K562 (cell line): ENCODE data around the gene EVPL. TPM values are rescaled to one million over a fixed set of nuclear protein-coding genes. Genes with fewer than 3 reads are reported as not detected.

Source experiments
- CBX1 ChIP-seq: sonication (generic); IDR thresholded peaks from 2 replicates; pipeline ENCODE4 v1.6.1; 2016; ENCODE audit warnings: antibody characterized with exemption, low read depth, mild to moderate bottlenecking
- DACH1 ChIP-seq: fragments of 450-650 bp; IDR thresholded peaks from 2 replicates; pipeline ENCODE4 v1.6.1; 2018; ENCODE audit not compliant: partially characterized antibody
- DIDO1 ChIP-seq: fragments of 450-650 bp; IDR thresholded peaks from 2 replicates; pipeline ENCODE4 v1.6.1; 2016; ENCODE audit warnings: low read depth, missing biosample characterization, missing genetic modification characterization
- E2F5 ChIP-seq: sonication (generic); formaldehyde crosslinking; IDR thresholded peaks from 2 replicates; pipeline ENCODE4 v1.8.0; 2022; ENCODE audit warnings: mild to moderate bottlenecking, missing genetic modification reagents
- ETV5 ChIP-seq: sonication (generic); formaldehyde crosslinking; IDR thresholded peaks from 2 replicates; pipeline ENCODE4 v1.4.0; 2020; ENCODE audit warnings: low read depth, mild to moderate bottlenecking, missing genetic modification reagents
- EZH2 ChIP-seq: IDR thresholded peaks from 2 replicates; pipeline ENCODE4 v1.6.1; 2012; ENCODE audit warnings: low read depth, mild to moderate bottlenecking, inconsistent platforms, low read length, borderline replicate concordance
- GABPB1 ChIP-seq: sonication (generic); formaldehyde crosslinking; IDR thresholded peaks from 2 replicates; pipeline ENCODE4 v1.8.0; 2022; ENCODE audit warnings: mild to moderate bottlenecking, missing genetic modification reagents
- JUN ChIP-seq, 2 experiments: sonication (generic) in 1 of 2; formaldehyde crosslinking in 1 of 2; IDR thresholded peaks; 2 replicates each; pipeline versions ENCODE4 v1.6.1 to v1.8.0; 2012 to 2022; ENCODE audit warnings: borderline replicate concordance in 2 of 2, mild to moderate bottlenecking in 2 of 2, improper control_type of control experiment in 1 of 2, low read depth in 1 of 2, low read length in 1 of 2, missing genetic modification reagents in 1 of 2
- KDM1A ChIP-seq, 2 experiments: fragments of 450-650 bp; IDR thresholded peaks; 2 replicates each; pipeline ENCODE4 v1.6.1; 2016; ENCODE audit warnings: mild to moderate bottlenecking in 2 of 2
- KDM4B ChIP-seq, 2 experiments: fragments of 450-650 bp in 1 of 2; sonication (generic) in 1 of 2; IDR thresholded peaks; 2 replicates each; pipeline ENCODE4 v1.6.1; 2016 to 2017; ENCODE audit warnings: borderline replicate concordance in 2 of 2, antibody characterized with exemption in 1 of 2, low read depth in 1 of 2, mild to moderate bottlenecking in 1 of 2
- MAX ChIP-seq: sonication (generic); formaldehyde crosslinking; IDR thresholded peaks from 2 replicates; pipeline ENCODE4 v1.9.0; 2022; ENCODE audit warnings: mild to moderate bottlenecking, missing genetic modification reagents
- MEF2D ChIP-seq: conservative IDR thresholded peaks from 2 replicates; pipeline ENCODE4 v1.6.1; 2016; ENCODE audit warnings: low read depth, missing genetic modification characterization, missing compliant biosample characterization
- PBX2 ChIP-seq, 2 experiments: IDR thresholded peaks in 1 of 2; conservative IDR thresholded peaks in 1 of 2; 2 replicates each; pipeline ENCODE4 v1.6.1; 2016; ENCODE audit warnings: low read depth in 2 of 2, mild to moderate bottlenecking in 1 of 2, missing compliant biosample characterization in 1 of 2, missing genetic modification characterization in 1 of 2, moderate library complexity in 1 of 2
- RBFOX2 ChIP-seq: fragments of 200-400 bp; formaldehyde crosslinking; IDR thresholded peaks from 2 replicates; pipeline ENCODE4 v1.6.1; 2017; ENCODE audit warnings: low read depth, mild to moderate bottlenecking, low read length, moderate library complexity
- SAP30 ChIP-seq: fragments of 200-600 bp; sonication (generic); IDR thresholded peaks from 2 replicates; pipeline ENCODE4 v1.6.1; 2012; ENCODE audit warnings: borderline replicate concordance, low read depth, mild to moderate bottlenecking, moderate library complexity, low read length, control low read depth, inconsistent platforms; ENCODE audit not compliant: insufficient read depth, poor library complexity, severe bottlenecking
- THAP12 ChIP-seq: fragments of 250-450 bp; sonication (Bioruptor Pico); IDR thresholded peaks from 2 replicates; pipeline ENCODE4 v1.9.0; 2021; ENCODE audit warnings: mild to moderate bottlenecking, inconsistent platforms
- ZBTB26 ChIP-seq: fragments of 450-650 bp; formaldehyde crosslinking; IDR thresholded peaks from 2 replicates; pipeline ENCODE4 v1.4.0; 2022; ENCODE audit warnings: missing genetic modification characterization
- ZNF324 ChIP-seq: fragments of 250-450 bp; sonication (Bioruptor Pico); IDR thresholded peaks from 2 replicates; pipeline ENCODE4 v1.4.0; 2020; ENCODE audit warnings: mild to moderate bottlenecking
- polyA plus RNA-seq, 8 experiments: library from polyadenylated mRNA; depleted of rRNA in 4 of 8; stranded (reverse) in 5 of 8; unstranded in 3 of 8; fragments of >200 nt; fragmentation: Nextera tagmentation in 2 of 8; fragmentation: Illumina TruSeq in 1 of 8; extraction: Ambion mirVana in 2 of 8; extraction: Trizol in 1 of 8; gene quantifications; 2 replicates each; pipeline versions ENCODE4 v1.2.1 to v1.2.3, GENCODE V29; 2011 to 2014; ENCODE audit warnings: inconsistent platforms in 1 of 8, missing spikeins in 1 of 8
- total RNA-seq, 7 experiments: library from RNA; depleted of rRNA in 6 of 7; stranded (reverse); fragments of >200 nt in 6 of 7; fragmentation: Illumina TruSeq in 2 of 7; extraction: Trizol in 2 of 7; gene quantifications; 2 replicates each; pipeline versions ENCODE4 v1.2.1 to v1.2.3, GENCODE V29; 2011 to 2021; ENCODE audit warnings: low replicate concordance in 1 of 7

Gene EVPL
- total and polyA plus RNA-seq, 9 of the 15 experiments (the other 6 are each of a cell fraction or from before 2014, with no cell fraction given), result 0.08 to 0.18 (median 0.16) TPM; not detected in 5

- peak; percentile 65 for TF ChIP-seq THAP12 (CRISPR knock-in tag)
- no peak for TF ChIP-seq EZH2
- TF ChIP-seq MAX (CRISPR knock-in tag), result peak; percentile 91
- 0 out of 2 replicates have a peak, but pooled peaks have one; percentile 24 for TF ChIP-seq JUN (IDR thresholded peaks at IDR 0.05; ENCODE audit: borderline replicate concordance, low read depth, low read length)
- 0 out of 2 replicates have a peak, but pooled peaks have one; percentile 14 for TF ChIP-seq JUN (CRISPR knock-in tag; IDR thresholded peaks at IDR 0.05; ENCODE audit: borderline replicate concordance)
- TF ChIP-seq KDM4B (IDR thresholded peaks at IDR 0.05; ENCODE audit: borderline replicate concordance in 2 of 2, low read depth in 1 of 2), result peak in 1 of 2 experiments; percentile 96; a peak in 2 of 4 replicates
- TF ChIP-seq CBX1, result peak; percentile 75; the same call in 1 of the 2 replicates
- no peak for TF ChIP-seq ETV5 (CRISPR knock-in tag)
- TF ChIP-seq GABPB1, result peak; percentile 74
- TF ChIP-seq E2F5 (CRISPR knock-in tag), result peak; percentile 86; the same call in 1 of the 2 replicates
- TF ChIP-seq KDM1A (IDR thresholded peaks at IDR 0.05), result no peak
- TF ChIP-seq DACH1, result no peak
- 0 out of 2 replicates have a peak, but pooled peaks have one; percentile 46 for TF ChIP-seq ZBTB26 (CRISPR knock-in tag)
- no peak for TF ChIP-seq ZNF324 (CRISPR knock-in tag)
- no peak for TF ChIP-seq DIDO1 (tag)
- TF ChIP-seq RBFOX2, result peak; percentile 99
- no peak for TF ChIP-seq PBX2 (CRISPR knock-in tag; IDR thresholded peaks at IDR 0.05; ENCODE audit: low read depth)
- no peak for TF ChIP-seq PBX2 (tag; conservative IDR thresholded peaks at IDR 0.05; ENCODE audit: low read depth)
- TF ChIP-seq MEF2D (tag), result no peak
- peak; percentile 41 for TF ChIP-seq SAP30
Measured at GRCh38 chr17:76072148-76072858, 45.2 kb upstream of the EVPL start, which contains the start of gene SRP68 (continued).
